HG02588 (cell line): ENCODE results near the gene TAF4B.
"Not testable (repeated sequence)": the region's sequence is repeated elsewhere in the genome, so short reads cannot be mapped to it uniquely, and the experiment has no call there.

Experiments
- ATAC-seq: cut with Tn5 transposase; IDR thresholded peaks from one replicate; pipeline ENCODE4 v1.9.1; 2021; ENCODE audit warnings: mild to moderate bottlenecking, moderate library complexity; ENCODE audit not compliant: unreplicated experiment

TAF4B gene

GRCh38 chr18:26419746-26420145, 193.5 kb downstream of the TAF4B start:
- no peak for ATAC-seq

GRCh38 chr18:26421503-26421902, 195.3 kb downstream of the TAF4B start:
- no peak for ATAC-seq

GRCh38 chr18:26421931-26422330, 195.7 kb downstream of the TAF4B start:
- ATAC-seq: no peak

GRCh38 chr18:26422472-26423162, 196.4 kb downstream of the TAF4B start:
- peak; percentile 87 for ATAC-seq

GRCh38 chr18:26424428-26425147, 198.3 kb downstream of the TAF4B start:
- ATAC-seq: no peak

DNA sequence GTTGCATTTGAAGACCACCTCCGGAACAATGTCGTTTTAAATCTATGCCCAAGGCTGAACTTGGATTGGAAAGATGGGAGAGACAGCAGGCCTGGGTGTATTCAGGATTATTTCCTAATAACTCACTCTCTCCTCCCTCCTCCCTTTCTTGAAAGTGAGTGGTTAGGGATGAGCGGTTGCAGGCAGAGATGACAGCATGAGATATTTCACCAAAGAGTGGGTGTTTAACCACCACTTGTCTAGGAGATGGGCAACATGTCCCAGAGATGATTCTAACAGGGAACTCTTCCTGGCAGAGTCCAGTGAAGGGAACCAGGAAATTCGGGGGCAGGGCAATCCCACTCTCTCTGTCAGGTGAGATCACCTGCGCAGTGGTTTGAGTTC, 198.9 kb downstream of the TAF4B start:
- ATAC-seq: no peak

GRCh38 chr18:26429535-26430226, 203.4 kb downstream of the TAF4B start:
- ATAC-seq: no peak

- ATAC-seq: peak; percentile 69
These were observed 206.6 kb downstream of the TAF4B start for GRCh38 chr18:26432651-26433424.

DNA sequence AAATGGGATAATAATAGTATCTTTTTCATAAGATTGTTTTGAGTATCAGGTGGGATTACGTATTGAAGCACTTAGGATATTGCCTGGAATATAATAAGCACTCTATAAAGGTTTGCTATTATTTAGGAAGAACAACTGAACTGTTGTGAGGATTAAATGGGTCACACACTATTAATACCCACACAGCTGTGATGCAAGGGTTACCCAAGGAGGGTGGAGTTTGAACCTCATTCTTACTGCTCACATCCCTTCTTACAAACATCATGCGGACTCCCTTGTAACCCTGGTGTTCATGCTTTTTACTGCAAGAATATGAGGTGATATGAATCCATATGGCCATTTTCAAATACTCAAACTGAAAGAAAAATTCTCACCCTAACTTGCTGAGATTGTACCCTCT, 208.6 kb downstream of the TAF4B start:
- no peak for ATAC-seq

- ATAC-seq: no peak
These were observed 209.3 kb downstream of the TAF4B start for GRCh38 chr18:26435415-26436095.

- no peak for ATAC-seq
These were observed 210.2 kb downstream of the TAF4B start for GRCh38 chr18:26436176-26437051.

DNA sequence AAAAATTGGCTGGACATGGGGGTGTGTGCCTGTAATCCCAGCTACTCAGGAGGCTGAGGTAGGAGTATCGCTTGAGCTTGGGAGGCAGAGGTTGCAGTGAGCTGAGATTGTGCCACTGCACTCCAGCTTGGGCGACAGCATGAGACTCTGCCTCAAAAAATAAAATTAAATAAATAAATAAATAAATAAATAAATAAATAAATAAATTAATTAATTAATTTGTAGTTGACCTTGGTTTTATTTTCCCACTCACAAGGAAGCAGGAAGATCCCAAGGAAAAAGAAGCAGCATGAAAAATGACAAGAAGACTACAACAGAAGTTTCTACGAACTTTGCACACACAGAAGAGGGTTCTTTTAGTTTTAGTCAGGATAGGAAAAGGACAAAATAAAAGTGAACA, 211.4 kb downstream of the TAF4B start:
- not testable (repeated sequence) for ATAC-seq

DNA sequence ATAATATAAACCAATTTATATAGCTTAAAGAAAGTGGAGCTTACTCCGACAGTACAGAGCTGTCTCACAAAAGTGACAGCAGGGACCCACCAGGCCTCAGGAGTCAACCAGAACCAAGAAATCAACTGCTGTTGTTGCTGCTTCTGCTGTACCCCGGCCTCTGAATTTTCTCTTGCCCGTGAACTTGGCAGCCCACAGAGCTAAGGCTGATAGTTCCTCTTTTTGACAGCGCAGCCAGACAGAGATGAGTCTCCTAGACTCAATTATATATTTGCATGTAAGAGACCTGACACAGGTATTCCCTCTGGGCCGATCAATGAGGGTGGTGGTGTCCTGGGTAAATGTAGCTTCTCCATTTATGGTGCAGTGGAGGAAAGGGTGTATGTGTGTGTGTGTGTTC, 212.7 kb downstream of the TAF4B start:
- ATAC-seq: peak; percentile 99

DNA sequence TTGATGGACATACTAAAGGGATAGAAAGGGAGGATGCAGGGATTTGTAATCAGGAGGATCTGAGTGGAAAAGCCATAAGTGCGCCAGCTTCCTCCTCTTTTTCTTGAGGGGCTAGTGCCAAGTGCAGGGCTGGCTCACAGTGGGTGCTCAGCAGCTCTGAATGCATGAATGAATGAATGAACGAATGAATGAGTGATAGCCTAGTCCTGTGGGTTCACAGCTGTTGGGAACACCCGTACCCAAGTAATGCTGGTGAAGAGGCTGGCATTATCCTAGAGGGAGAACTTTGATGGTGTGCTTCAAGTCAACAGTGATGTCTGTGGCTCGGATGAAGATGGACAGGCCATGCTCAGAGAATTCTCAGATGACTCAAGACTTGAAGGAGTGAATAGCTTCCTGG, 213.3 kb downstream of the TAF4B start:
- no peak for ATAC-seq

GRCh38 chr18:26440644-26441043, 214.4 kb downstream of the TAF4B start:
- no peak for ATAC-seq
